ENCODE results near the gene GOLGA6L10.
"Not testable (repeated sequence)": the region's sequence is repeated elsewhere in the genome, so short reads cannot be mapped to it uniquely, and the experiment has no call there.

- not testable (repeated sequence) for TF ChIP-seq POLR2A (IDR thresholded peaks at IDR 0.05; ENCODE audit: low read depth, low read length); POLR2AphosphoS5 (IDR thresholded peaks at IDR 0.05; ENCODE audit: low read depth, low read length); TAF1 (IDR thresholded peaks at IDR 0.05; ENCODE audit: borderline replicate concordance, low read depth, low read length)
These were observed at the start of gene GOLGA6L10 for GRCh38 chr15:82349375-82349774.
